NB4 (cell line): ENCODE results near the gene NDUFS8.

ENCODE experiments used
- CTCF ChIP-seq: IDR thresholded peaks from one replicate; pipeline ENCODE4 v1.5.1; 2012; ENCODE audit warnings: low read depth, low read length
- POLR2A ChIP-seq: IDR thresholded peaks from 2 replicates; pipeline ENCODE4 v1.6.1; 2011; ENCODE audit warnings: mild to moderate bottlenecking; ENCODE audit not compliant: insufficient read length; ENCODE audit errors: extremely low read depth

DNA sequence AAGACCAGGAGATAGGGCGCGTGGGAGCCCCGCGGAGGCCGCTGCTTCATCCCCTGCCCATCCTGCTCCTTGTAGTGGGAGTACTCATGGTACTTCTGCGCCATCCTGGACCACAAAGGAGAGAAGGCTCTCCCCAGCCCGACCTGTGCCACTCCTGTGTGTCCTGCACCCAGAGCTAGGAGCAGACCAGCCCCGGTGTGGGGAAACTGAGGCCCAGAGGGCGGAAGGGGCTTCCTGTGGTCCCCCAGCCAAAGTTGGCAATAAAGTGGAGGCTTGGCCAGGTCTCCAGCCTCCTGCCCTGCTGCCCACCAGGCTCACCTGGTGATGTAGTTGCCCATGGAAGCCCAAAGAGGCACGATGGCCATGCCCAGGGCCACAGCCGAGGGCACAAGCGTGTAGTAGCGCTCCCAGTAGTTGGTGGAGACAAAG lies 31.3 kb upstream of the NDUFS8 start:
- TF ChIP-seq CTCF: no peak
- no peak for TF ChIP-seq POLR2A
